HG03097 (cell line): Measurements from ENCODE around the gene AKIRIN2.

Experiments
- ATAC-seq: cut with Tn5 transposase; IDR thresholded peaks from one replicate; pipeline ENCODE4 v1.9.1; 2021; ENCODE audit not compliant: unreplicated experiment, low FRiP score

AKIRIN2 gene

GRCh38 chr6:87701676-87702588 is at the start of gene AKIRIN2:
Gene AKIRIN2 (minus strand): TSS chr6:87702233. CDS start chr6:87701684, 549 bp downstream.
- ATAC-seq, result peak; percentile 58

DNA sequence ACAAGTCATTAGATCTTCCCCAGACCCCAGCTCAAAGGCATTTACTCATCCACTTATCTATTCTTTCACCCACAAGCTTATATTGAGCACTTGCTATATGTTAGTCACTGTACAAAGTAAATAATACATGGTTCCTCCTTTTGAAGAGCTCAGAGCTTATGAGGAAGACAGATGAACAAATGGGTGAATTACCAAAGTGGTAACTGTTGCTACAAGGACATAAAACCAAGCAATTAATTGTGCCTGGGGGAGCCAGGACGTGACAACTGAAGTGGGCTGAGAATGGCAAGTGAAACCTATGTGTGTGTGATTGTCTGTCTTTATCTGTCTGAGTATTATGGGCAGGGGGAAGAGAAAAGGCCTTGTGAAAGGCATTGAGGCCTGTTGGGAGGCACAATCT is 45.6 kb upstream of the AKIRIN2 start:
- ATAC-seq, result no peak

GRCh38 chr6:87745966-87746721 is 44.1 kb upstream of the AKIRIN2 start:
- ATAC-seq, result no peak

- ATAC-seq, result no peak
Observed at GRCh38 chr6:87743454-87743853, 41.4 kb upstream of the AKIRIN2 start.

DNA sequence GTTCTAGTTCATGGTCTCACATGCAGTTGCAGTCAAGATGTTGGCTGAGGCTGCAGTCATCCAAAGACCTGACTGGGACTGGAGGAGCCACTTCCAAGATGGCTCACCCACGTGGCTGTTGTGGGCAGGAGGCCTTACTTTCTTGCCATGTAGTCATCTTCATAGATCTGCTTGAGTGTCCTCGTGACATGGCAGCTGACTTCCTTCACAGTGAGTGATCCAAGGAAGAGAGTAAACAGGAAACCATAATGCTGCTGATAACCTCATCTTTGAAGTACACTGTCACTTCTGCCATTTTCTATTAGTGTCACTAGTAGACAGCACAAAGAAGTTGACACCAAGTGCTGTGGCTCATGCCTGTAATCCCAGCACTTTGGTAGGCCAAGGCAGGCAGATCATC is 40.1 kb upstream of the AKIRIN2 start:
- peak; percentile 72 for ATAC-seq

- ATAC-seq, result no peak
Observed at GRCh38 chr6:87741001-87741650, 39.1 kb upstream of the AKIRIN2 start.

DNA sequence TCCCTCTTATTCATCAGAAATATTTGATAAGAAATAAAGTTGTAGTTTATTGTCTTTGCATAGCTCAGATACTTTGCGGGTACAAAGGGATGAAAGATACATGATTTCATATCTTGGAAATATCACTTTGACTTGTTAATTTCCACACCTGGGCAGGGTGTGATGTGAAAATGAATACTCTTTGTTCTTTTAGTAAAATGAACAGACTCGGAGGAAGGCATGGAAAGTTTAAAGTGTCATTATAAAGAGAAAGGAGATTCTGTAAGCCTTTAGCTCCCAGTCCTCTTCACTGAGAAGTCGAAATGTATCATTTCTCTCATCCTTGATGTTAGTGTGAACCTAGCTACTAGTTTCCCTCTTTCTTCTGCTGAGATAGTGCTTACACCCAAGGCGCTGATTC is 36.7 kb upstream of the AKIRIN2 start:
- no peak for ATAC-seq

GRCh38 chr6:87738000-87738399 is 36.0 kb upstream of the AKIRIN2 start:
- ATAC-seq, result no peak

GRCh38 chr6:87736809-87737540 is 34.9 kb upstream of the AKIRIN2 start:
- no peak for ATAC-seq

DNA sequence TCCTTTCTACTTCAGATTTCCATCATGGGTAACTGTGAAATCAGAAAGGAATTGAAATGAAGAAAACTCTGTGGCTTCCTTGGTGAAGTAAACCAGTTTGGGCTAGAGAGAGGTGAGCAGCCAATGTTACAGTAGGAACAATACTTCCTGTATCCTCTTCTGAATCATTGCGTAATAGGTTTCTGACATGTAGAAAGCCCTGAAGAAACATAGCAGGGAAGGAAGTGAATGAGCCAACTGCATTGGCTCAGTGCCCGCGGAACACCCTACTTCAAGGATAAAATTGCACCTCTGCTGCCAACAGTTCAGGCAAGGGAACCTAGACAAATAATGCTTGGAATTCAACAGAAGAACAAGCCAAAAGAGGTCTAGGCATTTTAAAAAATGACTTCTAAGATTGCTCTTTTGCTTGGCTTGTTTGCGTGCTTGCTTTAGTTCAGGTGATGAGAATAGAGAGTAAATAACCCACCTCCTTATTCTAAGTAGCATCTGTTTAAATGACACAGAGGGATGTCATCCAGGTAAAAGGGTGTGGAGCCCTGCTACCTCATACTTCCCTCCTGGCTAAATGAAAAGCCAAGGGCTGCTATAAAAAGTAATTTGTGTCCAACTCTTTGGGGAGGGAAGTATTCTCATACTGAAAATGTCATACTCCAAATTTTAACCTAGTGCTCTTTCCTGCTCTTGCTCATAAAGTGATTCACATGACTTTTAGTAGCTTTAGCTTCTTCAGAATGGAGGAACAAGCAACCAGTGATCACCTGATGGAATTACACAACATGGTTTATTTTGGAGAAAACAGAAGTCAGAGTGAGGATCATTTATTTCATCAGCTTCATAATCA is 30.0 kb upstream of the AKIRIN2 start:
- ATAC-seq, result peak; percentile 69

- ATAC-seq, result no peak
Observed at GRCh38 chr6:87731080-87731479, 29.0 kb upstream of the AKIRIN2 start.

DNA sequence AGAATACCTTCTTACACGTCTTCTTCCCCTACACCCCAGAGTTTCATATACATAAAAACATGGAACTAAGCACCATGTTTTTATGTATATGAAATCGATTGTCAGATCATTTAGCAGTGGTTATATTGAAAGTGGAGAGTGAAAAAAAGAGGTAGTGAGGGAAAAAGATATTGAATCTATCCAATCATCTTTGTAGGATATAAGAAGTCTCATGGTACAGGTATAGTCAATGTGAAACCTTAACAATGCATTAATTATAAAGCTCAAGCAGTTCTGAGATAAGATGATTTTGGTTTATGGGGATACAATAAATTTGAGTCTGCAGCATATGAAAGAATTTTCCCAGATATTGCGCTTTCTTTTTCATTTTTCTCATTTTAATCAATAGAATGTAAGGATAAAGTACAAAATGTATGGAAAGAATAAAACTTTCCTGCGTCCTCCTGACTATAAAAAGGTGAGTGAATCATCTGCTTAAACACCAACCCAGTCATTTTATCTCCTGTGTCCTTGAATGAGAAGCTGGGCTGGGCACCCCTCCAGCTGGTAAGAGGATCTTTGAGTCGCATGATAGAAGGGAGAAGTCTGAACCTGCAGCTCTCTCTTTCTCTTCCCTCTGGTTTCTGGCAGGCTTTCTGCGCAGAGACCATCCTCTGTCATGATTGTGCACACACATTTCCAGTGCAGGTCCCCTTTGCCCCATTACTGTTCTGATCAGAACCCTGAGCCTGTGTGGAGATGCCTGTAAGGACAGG is 28.1 kb upstream of the AKIRIN2 start:
- ATAC-seq, result no peak

GRCh38 chr6:87728706-87729105 is 26.7 kb upstream of the AKIRIN2 start:
- no peak for ATAC-seq

DNA sequence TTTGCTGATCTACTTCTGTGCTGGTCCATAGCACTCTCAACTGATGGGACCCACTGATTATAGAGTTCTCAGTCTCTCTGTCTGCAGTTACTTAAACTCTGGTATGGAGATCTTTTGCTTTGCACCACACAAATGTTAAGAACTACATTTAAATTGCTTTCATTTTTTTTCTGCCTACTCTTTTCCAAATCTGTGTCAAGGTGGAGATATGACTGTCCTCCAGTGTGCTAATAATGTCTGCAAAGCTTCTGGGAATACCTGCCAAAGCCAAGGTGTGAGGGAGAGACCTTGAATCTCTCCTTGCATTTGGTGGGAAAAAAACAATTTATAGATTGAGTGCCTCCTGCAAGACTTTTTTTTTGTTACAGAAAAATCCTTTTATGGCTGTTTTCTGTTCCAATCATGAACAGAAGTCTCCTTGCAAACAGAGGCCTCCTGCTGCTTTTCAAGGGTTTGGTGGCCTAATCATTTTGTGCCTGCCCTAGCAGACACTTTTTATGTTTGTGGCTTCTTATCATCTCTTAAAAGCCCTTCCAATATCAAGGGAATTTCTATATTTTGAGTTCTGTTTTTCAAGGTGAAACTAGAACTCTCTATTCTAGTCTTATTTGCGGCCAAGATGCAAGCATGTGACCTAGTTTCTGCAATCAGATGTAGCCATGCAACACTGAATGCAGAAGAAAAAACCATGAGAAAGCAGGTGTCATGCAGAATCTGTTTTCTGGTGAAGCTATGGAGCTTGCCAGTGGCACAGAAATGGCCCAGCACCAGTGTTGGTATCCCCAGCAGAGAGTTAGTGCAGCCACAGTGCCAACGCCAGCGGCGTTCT is 23.2 kb upstream of the AKIRIN2 start:
- peak; percentile 76 for ATAC-seq

- ATAC-seq, result peak; percentile 42
Observed at GRCh38 chr6:87723170-87724078, 21.4 kb upstream of the AKIRIN2 start.

- no peak for ATAC-seq
Observed at GRCh38 chr6:87722540-87723169, 20.6 kb upstream of the AKIRIN2 start.

GRCh38 chr6:87721311-87721710 is 19.3 kb upstream of the AKIRIN2 start:
- ATAC-seq, result no peak
